Ovary (tissue), 9 donors: Measurements from ENCODE around the gene CD320. TPM values are rescaled to one million over a fixed set of nuclear protein-coding genes. Genes with fewer than 3 reads are reported as not detected.
A peak's percentile ranks its signal among the peaks of the same experiment; 100 is the strongest.

Experiments
- DNase-seq, 5 donors: peaks; one replicate each; pipeline ENCODE4 v3.0.0-alpha.2; 2019 to 2020
- H3K27ac ChIP-seq, 2 donors: fragments of 200-600 bp; one replicate each; pipeline versions ENCODE4 v1.5.1 to v1.8.0; 2019 to 2022
- H3K27me3 ChIP-seq: fragments of 200-600 bp; one replicate; pipeline ENCODE4 v1.8.0; 2022
- H3K36me3 ChIP-seq: fragments of 200-600 bp; sonication (generic); one replicate; pipeline ENCODE4 v1.5.1; 2019
- H3K4me1 ChIP-seq: one replicate; pipeline ENCODE4 v1.8.1; 2013; ENCODE audit warnings: mild to moderate bottlenecking, moderate library complexity; ENCODE audit not compliant: insufficient read depth
- H3K4me3 ChIP-seq: fragments of 200-600 bp; sonication (generic); one replicate; pipeline ENCODE4 v1.5.1; 2017
- H3K9me3 ChIP-seq, 2 donors: fragments of 200-600 bp in 1 of 2; sonication (generic) in 1 of 2; one replicate each; pipeline versions ENCODE4 v1.5.1 to v1.8.1; 2013 to 2019; ENCODE audit warnings: mild to moderate bottlenecking in 1 of 2, moderate library complexity in 1 of 2
- EP300 ChIP-seq: sonication (generic); formaldehyde crosslinking; IDR thresholded peaks from one replicate; pipeline ENCODE4 v1.6.1; 2017; ENCODE audit warnings: antibody characterized with exemption
- POLR2A ChIP-seq: fragments of 450-650 bp; IDR thresholded peaks from one replicate; pipeline ENCODE4 v1.6.1; 2017; ENCODE audit warnings: antibody characterized with exemption, mild to moderate bottlenecking, moderate library complexity
- WGBS, 3 donors: extraction: QIAGEN DNeasy Blood & Tissue Kit in 1 of 3; methylation state at CpG; one replicate each; pipeline versions ENCODE4 v1.1.5 to v1.1.7; 2013 to 2017; 5-methylcytosine and 5-hydroxymethylcytosine counted together
- intact Hi-C, 4 donors: fragments of 100-400 bp; cut with DNase I; formaldehyde crosslinking; loops; one replicate each; pipeline versions ENCODE4 v1.11.0 to v1.15.1; 2022 to 2023
- polyA plus RNA-seq, 2 donors: library from polyadenylated mRNA; stranded (reverse); fragments of 200-250 nt in 1 of 2; fragments of 350-450 nt in 1 of 2; fragmentation: Illumina TruSeq in 1 of 2; extraction: RNeasy Lipid Tissue Mini Kit (QIAGEN cat#74804) in 1 of 2; gene quantifications; one replicate each; pipeline ENCODE4 v1.2.3, GENCODE V29; 2013 to 2014
- total RNA-seq, 7 donors: library from RNA; depleted of rRNA in 2 of 7; stranded (reverse); fragments of >200 nt in 2 of 7; fragmentation: NEBNext Ultra II Directional in 3 of 7; extraction: Animal tissue kit (Norgen Biotek cat#: 25700) in 3 of 7; gene quantifications; one replicate each; pipeline versions ENCODE4 v1.1.0 to v1.2.4, GENCODE V29; 2016 to 2023
- TF ChIP-seq, protein P1 (sequence below), 3 donors: fragments of 450-650 bp in 2 of 3; fragments of 200-600 bp in 1 of 3; IDR thresholded peaks; one replicate each; pipeline versions ENCODE4 v1.5.1 to v1.8.0; 2016 to 2022; ENCODE audit warnings: antibody characterized with exemption in 3 of 3, mild to moderate bottlenecking in 1 of 3
- donor health status: DM: no; HTN: no; CAD: no; lungs with moderate emphysema.
- donor health status: DM: no; HTN: no; CAD: no.
- donor health status: Bipolar disorder and iron deficiency.
- donor health status: DM: yes; HTN: yes; CAD: no.
- donor health status: DM: no; HTN: no; CAD: no.
- donor health status: DM: yes; HTN: yes; CAD: no.

Gene CD320
- total and polyA plus RNA-seq, 9 donors: 1.9 to 57.0 (median 34.2) TPM

DNA sequence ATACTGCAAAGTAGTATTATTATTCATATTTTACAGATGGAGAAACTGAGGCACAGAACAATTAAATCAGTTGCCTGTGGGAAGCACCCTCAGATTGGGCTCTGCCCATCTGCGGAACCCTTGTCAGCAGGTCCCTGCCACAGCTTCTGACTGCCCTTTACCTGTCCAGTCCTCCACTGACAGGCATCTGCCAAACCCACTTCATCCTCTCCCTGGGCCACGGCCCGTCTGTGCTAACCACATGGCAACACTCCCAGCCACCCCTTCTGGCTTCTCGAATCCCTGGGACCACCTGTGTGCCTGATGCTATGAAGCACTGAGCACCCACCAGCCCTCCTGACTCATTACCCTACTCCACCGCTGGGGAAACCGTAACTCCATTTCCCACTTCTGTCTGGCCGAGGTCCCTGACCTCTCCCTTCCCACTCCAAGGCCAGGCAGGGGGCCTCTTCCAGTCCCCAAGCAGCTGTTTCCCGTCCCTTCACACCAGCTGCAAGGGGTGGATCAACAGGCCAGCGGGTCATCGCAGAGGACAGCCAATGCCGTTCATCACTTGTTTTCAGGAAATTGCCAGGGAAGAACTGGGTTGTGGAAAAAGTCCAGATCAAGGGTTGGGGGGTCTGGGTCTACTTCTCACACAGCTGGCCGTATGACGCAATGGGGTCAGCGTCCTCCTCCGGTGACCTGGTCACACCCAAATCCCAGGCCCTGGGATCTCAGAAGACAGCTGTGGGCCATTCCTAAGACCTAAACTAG is 32.4 kb upstream of the CD320 start:
- Histone ChIP-seq H3K4me1 (peaks cover 4% of the 10 kb centered on the region), H3K27me3 (no peaks in the 10 kb centered on the region), H3K27ac (no peak overlapping the region), H3K9me3 (no peaks in the 10 kb centered on the region), H3K36me3 (no peaks in the 10 kb centered on the region), H3K4me3 (no peak overlapping the region)
- DNase-seq: peak in 3 of 5 donors; percentile 47 to 72 (median 59)
- intact Hi-C loops: no loop called here
- 11 to 15% (median 12%) methylated on average over 15 of the region's 15 CpGs for WGBS, 3 donors
- TF ChIP-seq, protein P1, sequence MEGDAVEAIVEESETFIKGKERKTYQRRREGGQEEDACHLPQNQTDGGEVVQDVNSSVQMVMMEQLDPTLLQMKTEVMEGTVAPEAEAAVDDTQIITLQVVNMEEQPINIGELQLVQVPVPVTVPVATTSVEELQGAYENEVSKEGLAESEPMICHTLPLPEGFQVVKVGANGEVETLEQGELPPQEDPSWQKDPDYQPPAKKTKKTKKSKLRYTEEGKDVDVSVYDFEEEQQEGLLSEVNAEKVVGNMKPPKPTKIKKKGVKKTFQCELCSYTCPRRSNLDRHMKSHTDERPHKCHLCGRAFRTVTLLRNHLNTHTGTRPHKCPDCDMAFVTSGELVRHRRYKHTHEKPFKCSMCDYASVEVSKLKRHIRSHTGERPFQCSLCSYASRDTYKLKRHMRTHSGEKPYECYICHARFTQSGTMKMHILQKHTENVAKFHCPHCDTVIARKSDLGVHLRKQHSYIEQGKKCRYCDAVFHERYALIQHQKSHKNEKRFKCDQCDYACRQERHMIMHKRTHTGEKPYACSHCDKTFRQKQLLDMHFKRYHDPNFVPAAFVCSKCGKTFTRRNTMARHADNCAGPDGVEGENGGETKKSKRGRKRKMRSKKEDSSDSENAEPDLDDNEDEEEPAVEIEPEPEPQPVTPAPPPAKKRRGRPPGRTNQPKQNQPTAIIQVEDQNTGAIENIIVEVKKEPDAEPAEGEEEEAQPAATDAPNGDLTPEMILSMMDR (IDR thresholded peaks at IDR 0.05): no peak
- TF ChIP-seq POLR2A (no peak), EP300 (no peak)

DNA sequence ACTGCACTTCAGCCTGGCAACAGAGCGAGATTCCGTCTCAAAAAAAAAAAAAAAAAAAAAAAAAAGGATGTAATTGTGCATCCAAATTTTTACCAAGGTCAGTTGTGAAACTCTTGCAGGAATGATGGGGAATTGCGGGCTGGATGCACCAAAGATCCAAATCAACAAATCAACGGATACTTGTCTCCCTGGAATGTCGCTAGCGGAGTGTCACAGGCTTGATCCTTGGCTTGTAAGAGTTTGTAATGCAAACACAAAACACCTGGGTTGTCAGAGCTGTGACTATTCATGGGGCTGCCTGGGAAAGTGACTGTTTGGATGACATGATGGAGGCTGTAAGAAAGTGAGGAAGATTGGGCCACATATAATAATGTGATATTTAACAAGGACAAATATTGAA is 30.7 kb upstream of the CD320 start:
- peaks cover 5% of the 10 kb centered on the region for H3K27me3 ChIP-seq
- no peak for TF ChIP-seq POLR2A
- TF ChIP-seq, protein P1 (IDR thresholded peaks at IDR 0.05): no peak
- no peak for TF ChIP-seq EP300
- no peak for DNase-seq

DNA sequence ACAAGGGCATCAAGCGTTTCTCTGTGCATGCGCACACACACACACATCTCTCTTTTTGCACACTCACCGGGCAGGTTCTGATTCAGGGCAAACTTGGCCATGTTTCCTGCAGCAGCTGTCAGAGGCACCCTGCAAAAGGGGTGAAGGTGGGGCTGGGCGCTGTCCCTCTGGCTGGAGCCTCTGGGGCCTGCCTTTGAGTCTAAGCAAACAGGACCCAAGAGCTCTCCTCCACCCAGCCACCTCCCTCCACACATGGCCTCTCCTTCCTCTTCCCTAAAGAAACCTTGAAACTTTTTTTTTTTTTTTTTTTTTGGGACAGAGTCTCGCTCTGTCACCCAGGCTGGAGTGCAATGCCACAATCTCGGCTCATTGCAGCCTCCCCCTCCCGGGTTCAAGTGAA is 29.6 kb upstream of the CD320 start:
- H3K27ac ChIP-seq: no peak overlapping the region
- DNase-seq: no peak
- TF ChIP-seq, protein P1 (IDR thresholded peaks at IDR 0.05): no peak
- TF ChIP-seq POLR2A (no peak), EP300 (no peak)
- H3K27me3 ChIP-seq: peaks cover 5% of the 10 kb centered on the region
- H3K4me3 ChIP-seq: no peak overlapping the region
- WGBS, 3 donors: 68 to 86% (median 81%) methylated on average over 7 of the region's 7 CpGs
- peaks cover 4% of the 10 kb centered on the region for H3K4me1 ChIP-seq
- H3K9me3 ChIP-seq: no peaks in the 10 kb centered on the region
- intact Hi-C loops: no loop called here
- no peaks in the 10 kb centered on the region for H3K36me3 ChIP-seq

More for the DNA sequence above, 30.7 kb upstream of the CD320 start:
- 48 to 56% (median 55%) methylated on average over 6 of the region's 6 CpGs for WGBS, 3 donors
- Histone ChIP-seq H3K9me3 (no peaks in the 10 kb centered on the region), H3K4me3 (no peak overlapping the region), H3K4me1 (peaks cover 4% of the 10 kb centered on the region), H3K27ac (no peak overlapping the region), H3K36me3 (no peaks in the 10 kb centered on the region)
- intact Hi-C loops: no loop called here

DNA sequence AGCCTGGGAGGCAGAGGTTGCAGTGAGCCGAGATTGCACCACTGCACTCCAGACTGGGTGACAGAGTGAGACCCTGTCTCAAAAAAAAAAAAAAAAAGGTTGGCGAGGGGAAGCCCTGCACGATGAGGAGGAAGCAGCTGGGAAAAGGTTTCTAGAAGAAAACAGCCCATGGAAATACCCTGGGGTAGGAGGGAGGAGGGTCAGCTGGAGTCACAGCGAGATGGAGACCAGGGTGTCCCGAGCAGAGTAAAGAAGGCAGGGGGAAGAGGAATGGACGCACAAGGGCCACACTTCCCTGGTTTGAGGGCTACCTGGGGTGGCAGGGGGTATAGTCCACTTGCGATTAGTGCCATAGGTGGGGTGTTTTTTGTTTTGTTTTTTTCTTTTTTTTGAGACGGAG is 28.5 kb upstream of the CD320 start:
- no peak for DNase-seq
- no peaks in the 10 kb centered on the region for H3K36me3 ChIP-seq
- no peaks in the 10 kb centered on the region for H3K9me3 ChIP-seq
- H3K27me3 ChIP-seq: peaks cover 5% of the 10 kb centered on the region
- H3K4me1 ChIP-seq: peaks cover 4% of the 10 kb centered on the region
- TF ChIP-seq EP300 (no peak), POLR2A (no peak)
- TF ChIP-seq, protein P1 (IDR thresholded peaks at IDR 0.05): no peak
- no peak overlapping the region for H3K4me3 ChIP-seq
- WGBS, 3 donors: 62 to 69% (median 65%) methylated on average over 8 of the region's 8 CpGs
- intact Hi-C loops: no loop called here
- H3K27ac ChIP-seq: no peak overlapping the region
